LNCaP clone FGC (cell line): ENCODE data around the gene XRCC5.

Experiments
- DNase-seq: peaks from one replicate; pipeline ENCODE4 v3.0.0-alpha.2; 2011; ENCODE audit warnings: low read depth
- H3K4me3 ChIP-seq: 2 replicates; pipeline ENCODE4 v1.5.1; 2011; ENCODE audit warnings: mild to moderate bottlenecking, low read depth, low read length, control low read depth
- TF ChIP-seq, protein P1 (sequence below): IDR thresholded peaks from 2 replicates; pipeline ENCODE4 v1.5.1; 2012; ENCODE audit warnings: mild to moderate bottlenecking; ENCODE audit not compliant: control insufficient read depth, insufficient read depth; ENCODE audit errors: extremely low read depth

Gene XRCC5

DNA sequence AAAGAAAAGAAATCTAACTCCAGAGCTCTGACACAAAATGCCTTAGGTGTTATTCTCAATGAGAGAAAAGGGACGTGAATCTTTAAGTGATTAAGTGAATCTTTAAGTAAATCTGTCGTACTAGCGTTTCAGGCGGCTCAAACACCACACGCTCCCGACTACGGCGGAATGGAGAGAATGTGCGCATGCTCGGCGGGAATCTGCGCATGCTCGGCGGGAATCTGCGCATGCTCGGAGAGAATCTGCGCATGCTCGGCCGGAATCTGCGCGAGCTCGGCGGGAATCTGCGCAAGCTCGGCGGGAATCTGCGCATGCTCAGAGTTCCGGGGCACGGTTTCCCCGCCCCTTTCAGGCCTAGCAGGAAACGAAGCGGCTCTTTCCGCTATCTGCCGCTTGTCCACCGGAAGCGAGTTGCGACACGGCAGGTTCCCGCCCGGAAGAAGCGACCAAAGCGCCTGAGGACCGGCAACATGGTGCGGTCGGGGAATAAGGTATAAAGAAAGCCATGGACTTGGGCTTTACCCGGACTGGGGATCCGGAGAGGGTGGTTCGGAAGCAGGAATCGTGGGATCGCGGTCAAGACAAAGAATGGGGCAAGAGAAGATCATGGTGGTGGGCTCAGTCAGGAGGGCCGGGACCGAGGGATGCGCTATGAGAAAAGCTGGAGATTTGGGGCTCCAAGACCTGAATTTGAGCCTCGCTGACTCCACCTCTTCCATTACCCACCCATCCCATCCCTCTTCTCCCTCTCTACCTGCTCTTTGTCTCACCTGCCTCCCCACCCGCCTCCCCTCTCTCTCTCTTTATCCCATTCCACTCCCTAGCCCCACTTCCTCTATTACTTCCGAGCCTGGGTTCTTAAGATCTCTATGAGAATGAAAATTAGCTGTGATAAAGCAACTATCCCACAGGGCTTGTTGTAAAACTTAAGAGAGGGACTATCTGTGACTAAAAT lies at the start of gene XRCC5:
Gene XRCC5, plus strand, starts transcription at position 382 of the 955 bp plus-strand sequence. Its CDS starts 89 bp downstream, at position 471.
- peak within 1 kb of the TSS; percentile 96 for H3K4me3 ChIP-seq
- TF ChIP-seq, protein P1, sequence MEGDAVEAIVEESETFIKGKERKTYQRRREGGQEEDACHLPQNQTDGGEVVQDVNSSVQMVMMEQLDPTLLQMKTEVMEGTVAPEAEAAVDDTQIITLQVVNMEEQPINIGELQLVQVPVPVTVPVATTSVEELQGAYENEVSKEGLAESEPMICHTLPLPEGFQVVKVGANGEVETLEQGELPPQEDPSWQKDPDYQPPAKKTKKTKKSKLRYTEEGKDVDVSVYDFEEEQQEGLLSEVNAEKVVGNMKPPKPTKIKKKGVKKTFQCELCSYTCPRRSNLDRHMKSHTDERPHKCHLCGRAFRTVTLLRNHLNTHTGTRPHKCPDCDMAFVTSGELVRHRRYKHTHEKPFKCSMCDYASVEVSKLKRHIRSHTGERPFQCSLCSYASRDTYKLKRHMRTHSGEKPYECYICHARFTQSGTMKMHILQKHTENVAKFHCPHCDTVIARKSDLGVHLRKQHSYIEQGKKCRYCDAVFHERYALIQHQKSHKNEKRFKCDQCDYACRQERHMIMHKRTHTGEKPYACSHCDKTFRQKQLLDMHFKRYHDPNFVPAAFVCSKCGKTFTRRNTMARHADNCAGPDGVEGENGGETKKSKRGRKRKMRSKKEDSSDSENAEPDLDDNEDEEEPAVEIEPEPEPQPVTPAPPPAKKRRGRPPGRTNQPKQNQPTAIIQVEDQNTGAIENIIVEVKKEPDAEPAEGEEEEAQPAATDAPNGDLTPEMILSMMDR, result no peak
- DNase-seq, result peak; percentile 85

DNA sequence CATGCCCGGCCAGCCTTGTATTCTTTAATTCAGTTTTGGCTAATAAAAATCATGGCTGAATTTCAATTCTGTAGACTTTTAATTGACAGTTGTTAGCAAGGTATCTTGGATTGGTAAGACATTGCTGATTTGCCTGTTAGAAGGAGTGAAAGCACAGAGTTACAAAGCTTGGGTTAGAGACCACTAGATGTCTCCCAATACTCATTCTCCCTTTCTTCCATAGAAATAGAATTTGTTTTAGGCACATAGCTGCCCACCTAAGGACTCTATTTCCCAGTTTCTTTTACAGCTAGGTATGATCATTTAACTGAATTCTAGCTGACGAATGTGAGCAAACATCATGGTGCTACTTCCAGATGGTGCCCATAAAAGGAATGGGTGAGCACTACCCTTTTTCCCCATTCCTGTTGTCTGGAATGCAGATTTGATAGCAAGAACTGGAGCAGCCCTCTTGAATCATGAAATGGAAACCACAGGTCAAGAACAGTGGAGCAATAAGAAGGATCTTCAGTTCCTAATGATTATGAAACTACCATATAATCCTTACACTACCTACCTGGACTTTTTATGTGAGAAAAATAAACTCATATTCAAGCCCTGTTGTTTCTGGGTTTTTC lies 45.0 kb upstream of the XRCC5 start:
- TF ChIP-seq, protein P1, result no peak
- no peak overlapping the region for H3K4me3 ChIP-seq
- no peak for DNase-seq

DNA sequence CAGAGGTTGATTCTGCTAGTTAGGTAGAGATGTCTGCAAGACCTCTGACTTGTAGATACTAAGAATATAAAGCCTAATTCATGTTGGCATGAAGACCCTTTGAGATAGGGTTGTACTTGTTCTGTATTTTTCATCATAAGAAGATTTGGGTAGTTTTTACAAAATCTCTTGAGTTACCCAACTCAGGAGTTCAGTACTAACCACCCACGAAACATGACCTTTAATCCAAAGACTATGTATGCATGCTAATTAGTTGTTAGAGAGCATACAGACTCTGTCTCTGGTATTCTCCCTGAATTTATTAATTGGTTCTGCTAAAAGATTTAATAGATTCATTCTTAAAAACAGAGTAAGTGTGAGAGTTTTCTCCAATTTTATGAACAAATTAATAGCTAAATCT lies 44.5 kb upstream of the XRCC5 start:
- no peak overlapping the region for H3K4me3 ChIP-seq
- TF ChIP-seq, protein P1, result no peak
- no peak for DNase-seq

DNA sequence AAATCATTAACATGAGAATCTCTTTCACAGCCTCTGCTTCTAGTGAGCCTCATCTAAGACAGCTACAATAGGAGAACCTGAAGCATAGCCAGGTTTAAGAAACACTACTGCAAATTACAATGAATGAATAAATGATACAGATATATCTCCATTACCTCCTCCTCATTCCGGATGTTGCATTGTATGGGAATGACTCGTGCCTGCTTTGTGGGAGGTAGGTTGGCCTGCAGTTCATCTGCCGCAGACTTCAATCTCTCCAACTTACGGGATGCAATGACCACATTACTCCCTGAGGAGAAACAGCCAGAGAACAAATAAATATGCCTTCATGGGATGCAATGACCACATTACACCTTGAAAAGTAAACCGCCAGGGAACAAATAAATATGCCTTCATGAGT lies 42.9 kb upstream of the XRCC5 start:
- H3K4me3 ChIP-seq, result no peak overlapping the region
- TF ChIP-seq, protein P1, result no peak
- no peak for DNase-seq

DNA sequence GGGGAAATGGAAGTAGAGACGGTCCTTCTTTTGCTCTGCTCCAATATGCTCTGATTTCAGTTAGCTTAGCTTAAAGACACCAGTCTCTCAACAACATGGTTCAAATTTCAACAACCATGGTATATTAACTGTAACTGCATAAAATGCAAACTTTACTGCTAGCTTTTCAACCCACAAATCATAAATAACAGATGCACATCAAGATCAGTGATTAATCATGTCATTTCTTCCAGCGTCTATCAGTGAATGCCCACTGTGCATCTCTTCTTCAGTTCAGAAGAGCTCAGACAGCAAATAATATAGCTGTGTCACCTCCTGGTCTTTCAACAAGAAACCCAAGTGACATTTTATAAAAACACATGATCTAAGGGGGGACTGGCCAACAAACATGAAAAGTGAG lies 40.1 kb upstream of the XRCC5 start:
- no peak for DNase-seq
- no peak overlapping the region for H3K4me3 ChIP-seq
- TF ChIP-seq, protein P1, result no peak

DNA sequence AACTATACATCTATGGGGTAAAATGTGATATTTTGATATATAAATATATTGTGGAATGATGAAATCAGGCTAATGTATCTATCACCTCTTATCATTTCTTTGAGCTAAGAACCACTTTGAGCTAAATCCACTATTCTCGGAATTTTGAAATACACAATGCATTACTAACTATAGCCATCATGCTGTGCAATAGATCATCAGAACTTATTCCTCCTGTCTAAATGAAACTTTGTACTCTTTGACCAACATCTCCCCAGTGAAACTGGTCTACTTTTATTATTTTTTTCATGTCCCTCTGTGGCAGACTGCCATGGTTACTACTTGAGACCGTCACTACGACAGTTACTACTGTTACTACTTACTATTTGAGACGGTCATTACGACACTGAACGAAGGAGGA lies 39.0 kb upstream of the XRCC5 start:
- TF ChIP-seq, protein P1, result no peak
- DNase-seq, result no peak
- no peak overlapping the region for H3K4me3 ChIP-seq
